IPS-15b (cell line): ENCODE measurements around the gene CROCC2.

Experiments
- H3K27me3 ChIP-seq: one replicate; pipeline ENCODE4 v1.6.1; 2013; ENCODE audit warnings: low read length; ENCODE audit not compliant: control insufficient read depth, insufficient read depth
- H3K36me3 ChIP-seq: one replicate; pipeline ENCODE4 v1.6.1; 2013; ENCODE audit warnings: low read length; ENCODE audit not compliant: control insufficient read depth, insufficient read depth
- H3K4me1 ChIP-seq: one replicate; pipeline ENCODE4 v1.6.1; 2013; ENCODE audit warnings: mild to moderate bottlenecking, low read length; ENCODE audit not compliant: control insufficient read depth, insufficient read depth
- H3K4me3 ChIP-seq: one replicate; pipeline ENCODE4 v1.5.1; 2013; ENCODE audit warnings: low read depth, low read length
- H3K9ac ChIP-seq: one replicate; pipeline ENCODE4 v1.6.1; 2013; ENCODE audit warnings: low read depth, mild to moderate bottlenecking, low read length
- H3K9me3 ChIP-seq: one replicate; pipeline ENCODE4 v1.6.1; 2013; ENCODE audit warnings: mild to moderate bottlenecking, low read length; ENCODE audit not compliant: control insufficient read depth, insufficient read depth

The CROCC2 gene

DNA sequence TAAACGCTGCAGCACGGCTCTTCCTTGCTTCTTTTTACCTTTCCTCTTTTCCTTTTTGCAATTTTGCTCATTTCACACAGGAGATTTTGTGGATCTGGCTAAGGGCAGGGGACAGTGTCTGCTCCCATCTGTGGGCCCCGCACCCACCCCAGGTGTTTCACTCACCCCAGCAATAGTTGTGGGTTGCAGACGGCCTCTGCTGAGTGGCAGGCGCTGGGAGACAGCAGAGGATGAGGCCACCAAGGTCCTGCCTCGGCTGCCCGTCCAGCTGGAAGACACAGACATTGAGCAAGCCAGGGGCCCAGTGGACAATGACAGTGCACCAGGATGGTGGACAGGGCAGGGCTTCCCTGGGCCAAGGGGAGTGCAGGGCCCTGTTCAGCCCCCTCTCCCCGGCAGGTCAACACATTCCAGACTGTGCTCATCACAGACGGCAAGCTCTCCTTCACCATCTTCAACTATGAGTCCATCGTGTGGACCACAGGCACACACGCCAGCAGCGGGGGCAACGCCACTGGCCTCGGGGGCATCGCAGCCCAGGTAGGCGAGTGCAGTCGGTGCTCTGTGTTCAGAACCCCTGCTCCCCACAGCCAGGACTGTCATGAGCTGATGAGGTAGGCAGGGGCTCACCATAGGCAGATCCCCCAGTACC, 127.3 kb downstream of the CROCC2 start:
- Histone ChIP-seq H3K9ac (no peak overlapping the region), H3K4me1 (peaks cover 3% of the 10 kb centered on the region), H3K27me3 (peaks cover 11% of the 10 kb centered on the region), H3K4me3 (no peak overlapping the region), H3K36me3 (no peaks in the 10 kb centered on the region), H3K9me3 (no peaks in the 10 kb centered on the region)

DNA sequence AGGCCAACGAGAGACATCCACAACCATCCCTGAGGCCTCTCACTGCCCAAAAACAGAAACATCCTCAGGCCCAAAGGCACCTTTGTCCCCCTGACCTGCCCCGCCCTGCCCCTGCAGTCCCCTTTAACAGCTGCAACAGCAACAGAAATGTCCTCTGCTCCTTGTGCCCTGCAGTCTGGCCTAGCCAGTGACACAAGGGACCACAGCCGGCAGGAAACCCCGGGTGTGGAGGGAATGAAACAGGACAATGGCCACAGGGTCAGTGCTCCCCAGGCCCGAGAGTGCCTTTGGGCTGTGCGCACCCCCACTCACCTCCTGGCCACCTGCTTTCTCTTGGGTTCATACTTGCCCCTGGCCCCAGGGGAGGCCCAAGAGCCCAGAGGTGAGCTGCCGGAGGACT, 127.9 kb downstream of the CROCC2 start:
- H3K9ac ChIP-seq, result no peak overlapping the region
- peaks cover 3% of the 10 kb centered on the region for H3K4me1 ChIP-seq
- no peaks in the 10 kb centered on the region for H3K9me3 ChIP-seq
- no peaks in the 10 kb centered on the region for H3K36me3 ChIP-seq
- H3K27me3 ChIP-seq, result peaks cover 11% of the 10 kb centered on the region
- no peak overlapping the region for H3K4me3 ChIP-seq

DNA sequence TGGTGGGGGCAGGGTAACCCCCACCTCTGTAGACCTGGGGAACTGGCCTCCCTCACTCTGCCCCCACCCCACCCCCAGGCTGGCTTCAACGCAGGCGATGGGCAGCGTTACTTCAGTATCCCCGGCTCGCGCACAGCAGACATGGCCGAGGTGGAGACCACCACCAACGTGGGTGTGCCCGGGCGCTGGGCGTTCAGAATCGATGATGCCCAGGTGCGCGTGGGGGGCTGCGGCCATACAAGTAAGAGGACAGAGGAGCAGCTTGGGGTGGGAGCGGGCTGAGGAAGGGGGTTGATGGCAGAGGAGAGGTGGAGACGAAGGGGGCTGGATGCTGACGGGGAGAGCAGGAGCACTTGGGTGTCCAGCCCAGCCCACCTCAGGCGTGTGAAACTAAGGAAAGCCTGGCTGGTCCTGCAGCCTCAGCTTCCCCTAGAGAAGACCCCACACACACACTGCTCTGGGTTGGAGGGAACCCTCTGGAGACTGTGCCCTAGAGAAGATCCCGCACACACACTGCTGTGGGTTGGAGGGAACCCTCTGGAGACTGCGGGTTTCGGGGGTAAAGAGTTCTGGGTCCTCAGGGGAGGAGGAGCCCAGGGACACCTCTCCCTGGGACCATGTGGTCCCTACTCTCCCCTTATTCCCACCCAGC, 128.5 kb downstream of the CROCC2 start:
- Histone ChIP-seq H3K4me1 (peaks cover 3% of the 10 kb centered on the region), H3K27me3 (peaks cover 11% of the 10 kb centered on the region)

DNA sequence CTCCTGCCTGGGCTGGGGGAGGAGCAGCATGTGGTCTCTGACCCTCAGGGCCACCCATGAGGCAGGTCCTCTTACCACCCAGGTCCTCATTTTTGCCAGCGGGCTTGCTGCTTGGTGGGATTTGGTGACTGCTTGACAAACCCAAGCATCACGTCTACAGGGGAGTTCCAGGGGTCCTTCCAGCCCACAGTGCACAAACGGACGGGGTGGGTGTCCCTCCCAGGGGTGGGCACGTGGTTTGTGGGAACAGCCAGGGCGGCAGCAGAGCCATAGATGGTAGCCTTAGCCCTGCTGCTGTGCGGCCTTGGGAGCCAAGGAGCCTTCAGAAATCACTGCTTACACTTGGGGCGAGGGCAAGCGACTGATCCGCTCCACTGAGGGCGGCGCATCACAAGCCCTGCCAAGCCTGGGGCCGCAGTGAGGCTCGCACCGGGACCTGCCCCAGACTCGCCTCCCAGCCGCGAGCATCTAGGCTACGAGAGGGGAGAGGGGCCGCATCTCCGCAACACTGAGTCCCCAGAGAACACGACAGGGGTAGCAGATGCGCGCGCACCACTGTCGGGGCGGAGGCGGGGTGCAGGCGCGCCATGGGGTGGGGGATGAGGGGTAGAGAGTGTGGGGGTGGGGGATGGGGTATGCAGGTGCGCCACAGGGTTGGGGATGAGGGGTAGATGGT, 129.1 kb downstream of the CROCC2 start:
- H3K9ac ChIP-seq, result peak overlapping the region; percentile 24
- H3K4me3 ChIP-seq, result peak overlapping the region; percentile 41

More for the DNA sequence above, 128.5 kb downstream of the CROCC2 start:
- Histone ChIP-seq H3K9me3 (no peaks in the 10 kb centered on the region), H3K9ac (peak overlapping the region; percentile 24), H3K36me3 (no peaks in the 10 kb centered on the region), H3K4me3 (no peak overlapping the region)

DNA sequence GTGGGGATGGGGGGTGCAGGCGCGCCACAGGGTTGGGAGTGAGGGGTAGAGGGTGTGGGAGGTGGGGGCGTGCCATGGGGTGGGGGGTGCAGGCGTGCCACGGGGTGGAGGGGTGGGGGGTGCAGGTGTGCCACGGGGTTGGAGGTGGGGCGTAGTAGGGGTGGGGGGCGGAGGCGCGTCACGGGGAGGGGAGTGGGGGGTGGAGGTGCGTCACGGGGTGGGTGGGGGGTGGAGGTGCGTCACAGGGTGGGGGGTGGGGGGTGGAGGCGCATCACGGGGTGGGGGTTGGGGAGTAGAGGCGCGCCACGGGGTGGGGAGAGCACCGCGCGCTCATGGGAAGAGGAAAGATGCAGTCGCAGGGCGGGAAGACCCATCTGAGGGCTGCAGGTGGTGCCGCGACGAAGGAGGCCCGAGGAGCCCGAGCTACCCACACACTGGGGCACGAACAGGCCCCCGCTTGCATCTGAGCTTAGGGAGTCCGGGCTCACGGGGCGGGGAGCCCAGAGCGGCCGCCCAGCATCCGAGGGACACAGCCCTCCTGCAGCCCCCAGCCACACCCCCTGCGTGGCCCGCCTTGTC, 129.8 kb downstream of the CROCC2 start:
- no peak overlapping the region for H3K9ac ChIP-seq
- no peaks in the 10 kb centered on the region for H3K9me3 ChIP-seq
- H3K4me1 ChIP-seq, result peaks cover 3% of the 10 kb centered on the region
- H3K36me3 ChIP-seq, result no peaks in the 10 kb centered on the region
- peaks cover 11% of the 10 kb centered on the region for H3K27me3 ChIP-seq
- H3K4me3 ChIP-seq, result peak overlapping the region; percentile 66

More for the DNA sequence above, 129.1 kb downstream of the CROCC2 start:
- H3K36me3 ChIP-seq, result no peaks in the 10 kb centered on the region
- peaks cover 3% of the 10 kb centered on the region for H3K4me1 ChIP-seq
- no peaks in the 10 kb centered on the region for H3K9me3 ChIP-seq
- peaks cover 11% of the 10 kb centered on the region for H3K27me3 ChIP-seq

DNA sequence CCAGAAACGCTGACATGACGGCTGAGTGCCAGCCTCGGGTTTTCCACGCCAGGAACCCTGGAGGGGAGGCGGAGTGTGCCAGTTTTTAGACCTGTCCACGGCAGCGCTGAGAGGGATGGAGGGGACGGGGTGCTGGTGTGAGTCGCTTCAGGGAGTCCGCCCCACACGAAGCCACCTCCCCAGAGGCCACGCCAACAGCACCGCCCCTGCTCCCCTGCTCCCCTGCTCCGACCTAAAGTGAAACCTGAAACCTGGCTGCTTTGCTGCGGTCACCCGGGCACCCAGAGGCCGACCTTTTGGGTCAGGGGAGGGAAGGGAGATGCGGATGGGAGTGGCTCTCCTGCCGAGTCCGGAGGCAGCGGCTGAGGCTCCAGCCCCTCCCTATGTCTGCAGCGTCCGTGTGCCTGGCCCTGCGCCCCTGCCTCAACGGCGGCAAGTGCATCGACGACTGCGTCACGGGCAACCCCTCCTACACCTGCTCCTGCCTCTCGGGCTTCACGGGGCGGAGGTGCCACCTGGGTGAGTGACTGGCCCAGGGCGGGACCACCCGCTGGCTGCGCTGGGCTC, 130.3 kb downstream of the CROCC2 start:
- H3K4me1 ChIP-seq, result peaks cover 3% of the 10 kb centered on the region
- H3K4me3 ChIP-seq, result peak overlapping the region; percentile 66
- H3K9ac ChIP-seq, result no peak overlapping the region
- H3K27me3 ChIP-seq, result peaks cover 11% of the 10 kb centered on the region
- H3K36me3 ChIP-seq, result no peaks in the 10 kb centered on the region
- no peaks in the 10 kb centered on the region for H3K9me3 ChIP-seq

DNA sequence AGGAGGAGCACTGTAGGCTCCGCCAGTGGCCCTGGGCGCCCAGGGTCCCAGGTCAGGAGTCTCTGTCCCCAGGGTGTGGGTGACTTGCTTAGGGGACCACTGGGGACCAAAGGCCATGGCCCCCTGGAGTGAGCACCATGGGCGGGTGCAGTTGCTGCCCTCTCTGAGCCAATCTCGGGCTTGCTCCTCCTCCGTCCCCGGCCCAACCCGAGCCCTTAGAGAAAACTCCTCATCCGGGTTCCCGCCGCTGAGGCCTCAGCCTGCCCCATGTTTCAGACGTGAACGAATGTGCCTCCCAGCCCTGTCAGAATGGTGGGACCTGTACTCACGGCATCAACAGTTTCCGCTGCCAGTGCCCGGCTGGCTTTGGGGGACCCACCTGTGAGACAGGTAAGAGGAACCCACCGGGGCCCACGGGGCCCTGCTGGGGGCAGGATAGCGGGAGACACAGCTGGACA, 130.9 kb downstream of the CROCC2 start:
- Histone ChIP-seq H3K36me3 (no peaks in the 10 kb centered on the region), H3K9me3 (no peaks in the 10 kb centered on the region), H3K4me3 (peak overlapping the region; percentile 66), H3K9ac (no peak overlapping the region), H3K4me1 (peaks cover 3% of the 10 kb centered on the region), H3K27me3 (peaks cover 11% of the 10 kb centered on the region)

DNA sequence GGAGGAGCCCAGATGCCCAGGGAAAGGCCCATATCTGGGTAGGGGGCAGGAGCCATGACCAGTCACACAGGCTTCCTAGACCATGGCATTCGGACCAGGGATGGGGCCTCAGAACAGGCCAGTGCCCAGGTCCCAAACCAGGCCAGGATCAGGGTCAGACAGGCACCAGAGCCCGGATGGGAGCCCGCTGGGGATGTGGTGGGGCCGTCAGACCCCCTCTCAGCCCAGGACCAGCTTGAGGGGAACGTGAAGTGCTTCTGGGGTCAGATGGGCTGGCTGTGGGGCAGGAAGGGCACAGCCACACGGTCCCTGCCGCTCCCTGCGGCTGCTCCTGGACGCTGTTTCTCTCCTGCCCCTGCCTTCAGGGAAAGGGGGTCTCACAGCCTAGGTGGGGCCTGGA, 131.4 kb downstream of the CROCC2 start:
- Histone ChIP-seq H3K9ac (no peak overlapping the region), H3K36me3 (no peaks in the 10 kb centered on the region), H3K27me3 (peaks cover 11% of the 10 kb centered on the region), H3K4me3 (peak overlapping the region; percentile 66), H3K4me1 (peaks cover 3% of the 10 kb centered on the region), H3K9me3 (no peaks in the 10 kb centered on the region)

DNA sequence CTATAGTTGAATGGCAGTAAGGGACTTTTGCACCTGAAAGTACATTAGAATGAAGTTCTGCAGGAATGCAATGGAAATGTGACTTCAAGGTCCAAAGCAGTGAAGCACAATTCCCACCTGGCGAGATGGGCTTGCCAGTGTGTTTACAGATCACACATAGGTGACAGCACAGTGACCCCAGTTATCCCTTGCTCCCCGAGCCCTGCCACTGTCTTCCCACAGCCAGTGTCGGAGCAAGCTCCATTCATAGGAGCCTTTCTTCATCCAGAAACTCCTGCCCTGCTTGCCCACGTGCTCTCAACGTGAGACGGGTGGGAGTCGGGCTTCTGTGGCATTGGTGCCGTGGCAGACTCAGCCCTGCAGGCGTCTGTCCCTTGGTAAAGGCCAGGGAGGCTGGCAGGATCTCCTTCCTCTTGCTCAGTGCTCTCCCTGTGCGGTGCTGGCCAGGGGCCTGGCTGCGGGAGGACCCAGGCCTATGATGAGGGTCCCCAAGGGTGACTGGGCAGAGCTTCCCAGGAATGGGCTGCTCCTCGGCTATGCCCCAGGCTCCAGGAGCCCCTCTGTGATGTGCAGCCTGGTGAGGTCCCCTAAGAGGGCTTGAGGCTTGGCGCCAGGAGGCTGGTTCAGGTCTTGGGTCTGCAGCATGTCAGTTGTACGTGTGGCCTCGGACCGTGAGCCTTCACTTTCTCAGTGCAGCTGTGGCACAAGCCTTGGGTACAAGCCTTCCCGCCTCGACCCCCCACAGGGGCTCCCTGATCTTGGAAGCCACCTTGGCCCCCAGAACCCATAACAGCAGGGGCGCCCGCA, 132.4 kb downstream of the CROCC2 start:
- H3K4me1 ChIP-seq, result peaks cover 3% of the 10 kb centered on the region
- H3K36me3 ChIP-seq, result no peaks in the 10 kb centered on the region
- H3K9me3 ChIP-seq, result no peaks in the 10 kb centered on the region
- H3K4me3 ChIP-seq, result no peak overlapping the region
- peaks cover 11% of the 10 kb centered on the region for H3K27me3 ChIP-seq
- H3K9ac ChIP-seq, result no peak overlapping the region

DNA sequence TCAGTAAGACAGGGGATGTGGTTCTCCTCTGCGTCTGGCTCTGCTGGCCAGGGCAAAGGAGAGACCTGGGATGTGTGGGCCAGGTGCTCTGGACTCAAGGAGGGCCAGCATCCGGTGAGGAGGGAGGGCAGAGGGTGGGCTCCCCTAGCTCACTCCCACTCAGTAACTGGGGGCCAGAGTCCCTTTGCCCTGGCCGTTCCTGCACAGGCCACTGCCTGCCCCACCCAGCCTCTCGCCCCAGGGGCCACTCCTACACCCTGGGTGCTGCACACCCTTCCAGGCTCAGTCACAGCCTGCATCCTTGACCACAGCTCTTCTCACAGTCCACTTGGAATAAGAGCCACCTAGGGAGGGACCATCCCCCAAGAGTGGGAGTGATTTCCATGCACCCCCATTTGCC, 133.3 kb downstream of the CROCC2 start:
- peaks cover 11% of the 10 kb centered on the region for H3K27me3 ChIP-seq
- no peaks in the 10 kb centered on the region for H3K9me3 ChIP-seq
- no peaks in the 10 kb centered on the region for H3K36me3 ChIP-seq
- no peak overlapping the region for H3K4me3 ChIP-seq
- H3K4me1 ChIP-seq, result peaks cover 3% of the 10 kb centered on the region
- no peak overlapping the region for H3K9ac ChIP-seq
